A549 (cell line): ENCODE measurements around the gene DUOX1.

Experiments used
- BHLHE40 ChIP-seq: IDR thresholded peaks from 2 replicates; pipeline ENCODE4 v1.6.1; 2012; ENCODE audit warnings: low read depth, low read length, inconsistent platforms
- CEBPB ChIP-seq, 2 experiments: fragments of >200 bp in 1 of 2; sonication (Bioruptor Twin) in 1 of 2; formaldehyde crosslinking in 1 of 2; IDR thresholded peaks; 2 replicates each; pipeline ENCODE4 v1.6.1; 2012 to 2016
- FOXS1 ChIP-seq: fragments of 250-450 bp; sonication (Bioruptor Pico); IDR thresholded peaks from 2 replicates; pipeline ENCODE4 v1.5.0; 2020; ENCODE audit warnings: mild to moderate bottlenecking, moderate library complexity
- HOXA7 ChIP-seq: fragments of 250-450 bp; sonication (Bioruptor Pico); IDR thresholded peaks from 2 replicates; pipeline ENCODE4 v1.5.0; 2020; ENCODE audit warnings: mild to moderate bottlenecking, moderate library complexity
- JUN ChIP-seq, 2 experiments: fragments of >200 bp; sonication (Bioruptor Twin); formaldehyde crosslinking; IDR thresholded peaks; 2 replicates in 1 of 2; 3 replicates in 1 of 2; pipeline ENCODE4 v1.6.1; 2016 to 2017
- KDM5A ChIP-seq: fragments of 200-600 bp; sonication (generic); IDR thresholded peaks from 2 replicates; pipeline ENCODE4 v1.6.1; 2016; ENCODE audit warnings: antibody characterized with exemption, mild to moderate bottlenecking
- POLR2A ChIP-seq: IDR thresholded peaks from 2 replicates; pipeline ENCODE4 v1.6.1; 2012; ENCODE audit warnings: mild to moderate bottlenecking, low read length
- ZC3H11A ChIP-seq: fragments of 450-650 bp; IDR thresholded peaks from 2 replicates; pipeline ENCODE4 v1.6.1; 2014; ENCODE audit warnings: antibody characterized with exemption, mild to moderate bottlenecking
- TF ChIP-seq, protein P1 (sequence below): fragments of >200 bp; sonication (Bioruptor Twin); formaldehyde crosslinking; IDR thresholded peaks from 3 replicates; pipeline ENCODE4 v1.5.1; 2016

- TF ChIP-seq, protein P1, sequence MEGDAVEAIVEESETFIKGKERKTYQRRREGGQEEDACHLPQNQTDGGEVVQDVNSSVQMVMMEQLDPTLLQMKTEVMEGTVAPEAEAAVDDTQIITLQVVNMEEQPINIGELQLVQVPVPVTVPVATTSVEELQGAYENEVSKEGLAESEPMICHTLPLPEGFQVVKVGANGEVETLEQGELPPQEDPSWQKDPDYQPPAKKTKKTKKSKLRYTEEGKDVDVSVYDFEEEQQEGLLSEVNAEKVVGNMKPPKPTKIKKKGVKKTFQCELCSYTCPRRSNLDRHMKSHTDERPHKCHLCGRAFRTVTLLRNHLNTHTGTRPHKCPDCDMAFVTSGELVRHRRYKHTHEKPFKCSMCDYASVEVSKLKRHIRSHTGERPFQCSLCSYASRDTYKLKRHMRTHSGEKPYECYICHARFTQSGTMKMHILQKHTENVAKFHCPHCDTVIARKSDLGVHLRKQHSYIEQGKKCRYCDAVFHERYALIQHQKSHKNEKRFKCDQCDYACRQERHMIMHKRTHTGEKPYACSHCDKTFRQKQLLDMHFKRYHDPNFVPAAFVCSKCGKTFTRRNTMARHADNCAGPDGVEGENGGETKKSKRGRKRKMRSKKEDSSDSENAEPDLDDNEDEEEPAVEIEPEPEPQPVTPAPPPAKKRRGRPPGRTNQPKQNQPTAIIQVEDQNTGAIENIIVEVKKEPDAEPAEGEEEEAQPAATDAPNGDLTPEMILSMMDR: no peak
- TF ChIP-seq KDM5A: no peak
- no peak for TF ChIP-seq POLR2A
- no peak for TF ChIP-seq CEBPB (IDR thresholded peaks at IDR 0.05)
- TF ChIP-seq HOXA7 (CRISPR knock-in tag): no peak
- no peak for TF ChIP-seq BHLHE40
- TF ChIP-seq JUN (IDR thresholded peaks at IDR 0.05): no peak
- TF ChIP-seq FOXS1: no peak
- no peak for TF ChIP-seq ZC3H11A
These were observed 39.2 kb downstream of the DUOX1 start for GRCh38 chr15:45168751-45169551.
